HG03039 (cell line): Measurements from ENCODE around the gene TRIM74.
"Not testable (repeated sequence)": the region's sequence is repeated elsewhere in the genome, so short reads cannot be mapped to it uniquely, and the experiment has no call there.

Source experiments
- ATAC-seq: cut with Tn5 transposase; IDR thresholded peaks from one replicate; pipeline ENCODE4 v1.9.1; 2021; ENCODE audit warnings: mild to moderate bottlenecking, moderate library complexity; ENCODE audit not compliant: unreplicated experiment

The TRIM74 gene

GRCh38 chr7:72960029-72960428 lies 9.2 kb downstream of the TRIM74 start:
- not testable (repeated sequence) for ATAC-seq

- peak; percentile 80 for ATAC-seq
These were observed 14.6 kb downstream of the TRIM74 start for GRCh38 chr7:72954563-72955198.

DNA sequence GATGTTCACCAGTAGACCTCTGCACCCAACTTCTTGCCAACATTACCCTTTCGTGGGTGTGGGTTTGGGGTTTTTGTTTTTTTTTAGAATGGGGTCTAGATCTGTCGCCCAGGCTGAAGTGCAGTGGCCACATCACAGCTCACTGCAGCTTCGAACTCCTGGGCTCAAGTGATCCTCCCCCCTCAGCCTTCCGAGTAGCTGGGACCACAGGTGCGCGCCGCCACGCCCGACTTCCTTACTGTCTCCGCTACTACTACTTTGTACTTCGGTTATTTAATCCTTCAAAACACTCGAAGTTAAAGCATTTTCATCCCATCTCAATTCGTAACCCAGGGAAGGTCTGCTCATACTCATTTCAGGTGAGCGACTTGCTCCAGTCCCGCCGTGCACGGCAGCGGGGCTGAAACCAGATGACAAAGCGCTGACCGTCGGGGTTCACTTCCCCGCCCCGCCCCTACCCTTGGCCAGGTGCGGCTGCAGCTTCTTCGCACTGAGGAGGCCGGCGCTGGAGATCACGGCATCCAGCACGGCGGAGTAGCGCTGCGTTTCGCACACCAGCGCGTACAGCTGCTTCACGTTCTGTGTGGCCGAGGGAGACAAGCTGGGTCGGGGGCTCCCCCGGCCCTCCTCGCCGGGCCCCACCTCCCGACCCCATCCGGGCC lies 15.2 kb downstream of the TRIM74 start:
- ATAC-seq, result peak; percentile 34

GRCh38 chr7:72950432-72950831 lies 18.8 kb downstream of the TRIM74 start:
- not testable (repeated sequence) for ATAC-seq

DNA sequence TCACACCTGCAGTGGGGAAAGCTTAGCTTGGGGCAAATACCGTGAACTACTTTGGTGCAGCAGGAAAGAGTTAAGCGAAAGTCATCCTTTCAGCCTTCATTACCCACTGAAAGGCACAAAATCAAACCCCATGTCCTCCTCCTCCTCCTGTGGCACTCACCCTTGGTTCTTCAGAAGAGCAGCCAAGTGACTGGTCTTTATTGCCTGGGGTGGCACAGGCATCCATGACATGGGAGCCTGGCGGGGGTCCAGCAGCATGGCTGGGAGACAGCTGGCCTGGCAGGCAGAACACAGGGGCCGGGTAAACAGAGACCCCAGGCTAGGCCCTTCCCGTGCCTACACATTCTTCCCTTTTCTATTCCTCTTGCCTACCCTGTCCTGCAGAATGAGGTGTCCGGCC lies 19.6 kb downstream of the TRIM74 start:
- not testable (repeated sequence) for ATAC-seq

DNA sequence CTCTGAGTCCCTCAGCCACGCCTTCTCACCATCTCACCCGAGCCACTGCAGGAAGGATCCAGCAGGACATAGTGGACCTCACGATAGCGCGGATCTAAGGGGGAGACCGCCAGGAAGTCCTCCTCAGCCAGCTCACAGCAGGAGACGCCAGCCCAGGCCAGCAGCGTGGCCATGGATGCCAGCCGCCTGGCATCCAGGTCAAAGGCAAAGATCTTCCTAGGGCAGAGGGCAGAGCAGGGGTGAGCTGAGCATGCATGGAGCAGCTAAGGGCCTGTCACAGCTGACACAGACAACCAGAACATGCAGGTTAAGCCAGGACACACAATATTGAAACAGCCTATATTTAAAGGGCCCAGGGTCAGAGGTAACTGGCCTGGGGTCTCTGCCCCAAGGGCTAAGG lies 20.0 kb downstream of the TRIM74 start:
- not testable (repeated sequence) for ATAC-seq

DNA sequence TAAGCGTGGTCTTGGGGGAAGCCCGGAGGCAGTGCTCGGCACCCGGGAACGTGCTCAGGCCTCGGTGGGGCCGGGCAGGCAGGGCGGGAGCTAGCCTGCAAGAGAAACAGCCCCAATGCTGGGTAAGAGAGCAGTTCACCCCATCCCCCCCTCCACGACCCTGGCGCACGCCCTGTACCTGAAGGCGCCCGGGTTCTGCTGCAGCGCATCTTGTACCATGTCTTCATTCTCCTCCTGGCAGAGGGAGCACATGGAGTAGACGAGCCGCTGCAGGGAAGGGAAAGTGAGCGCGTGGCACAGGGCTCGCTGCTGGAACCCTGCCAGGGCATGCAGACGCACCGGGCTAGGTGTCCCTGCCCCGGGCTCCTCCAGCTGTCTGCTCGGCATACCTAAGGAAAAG lies 20.6 kb downstream of the TRIM74 start:
- ATAC-seq, result not testable (repeated sequence)

DNA sequence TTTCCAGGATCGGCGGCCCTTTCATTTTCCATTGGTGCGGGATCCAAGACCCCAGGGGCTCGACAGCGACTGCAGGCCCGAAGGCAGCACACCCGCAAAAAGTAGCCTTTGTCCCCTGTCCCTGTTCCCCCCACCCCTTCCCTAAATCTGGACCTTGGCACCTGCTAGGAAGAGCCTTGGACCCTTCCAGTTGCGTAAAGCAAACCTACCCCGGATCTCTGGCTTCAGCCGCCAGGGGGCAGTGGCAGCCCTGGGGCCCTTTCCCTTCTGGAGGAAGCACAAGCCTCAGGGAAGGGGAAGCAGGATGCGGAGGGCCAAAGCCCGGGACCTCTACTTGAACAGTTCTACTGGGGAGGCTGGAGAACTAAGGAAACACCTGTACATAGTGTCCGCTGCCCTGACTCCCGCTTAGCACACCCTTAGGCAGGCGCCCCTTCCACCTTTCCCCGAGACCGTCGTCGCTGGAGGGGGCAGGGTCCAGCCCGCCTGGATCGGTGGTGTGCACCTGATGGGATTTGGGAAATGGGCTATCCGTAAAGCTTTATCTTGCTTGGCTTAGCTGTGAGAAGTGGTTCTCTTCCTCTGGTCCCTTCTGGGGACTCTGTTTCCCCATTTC lies 23.0 kb downstream of the TRIM74 start:
- not testable (repeated sequence) for ATAC-seq

GRCh38 chr7:72945597-72945996 lies 23.7 kb downstream of the TRIM74 start:
- ATAC-seq, result not testable (repeated sequence)

DNA sequence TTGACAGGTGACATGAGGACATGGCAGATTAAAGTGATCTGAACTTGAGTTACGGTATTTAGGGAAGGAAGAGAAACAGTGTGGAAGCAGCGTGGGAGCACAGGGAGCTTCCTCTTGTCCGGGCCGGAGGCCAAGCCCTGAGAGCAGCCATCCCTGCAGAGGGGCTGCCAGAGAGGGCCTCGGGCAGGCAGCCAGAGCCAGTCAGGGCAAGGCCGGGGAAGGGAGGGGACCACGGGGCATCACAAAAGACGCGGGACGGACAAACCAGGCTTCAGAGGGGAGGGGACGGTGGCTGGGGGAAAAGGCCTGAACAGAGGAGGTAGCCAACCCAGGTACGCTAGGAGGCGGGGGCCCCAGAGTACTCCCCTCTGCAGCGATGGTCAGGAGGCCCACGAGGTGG lies 24.3 kb downstream of the TRIM74 start:
- ATAC-seq, result not testable (repeated sequence)

DNA sequence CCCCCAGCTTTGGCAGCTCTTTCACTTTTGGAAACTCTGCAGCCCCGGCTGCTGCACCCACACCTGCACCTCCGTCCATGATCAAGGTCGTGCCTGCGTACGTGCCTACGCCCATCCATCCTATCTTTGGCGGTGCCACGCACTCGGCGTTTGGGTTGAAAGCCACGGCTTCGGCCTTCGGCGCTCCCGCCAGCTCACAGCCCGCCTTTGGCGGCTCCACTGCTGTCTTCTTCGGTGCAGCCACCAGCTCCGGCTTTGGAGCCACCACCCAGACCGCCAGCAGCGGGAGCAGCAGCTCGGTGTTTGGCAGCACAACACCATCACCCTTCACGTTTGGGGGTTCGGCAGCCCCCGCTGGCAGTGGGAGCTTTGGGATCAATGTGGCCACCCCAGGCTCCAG lies 26.3 kb downstream of the TRIM74 start:
- not testable (repeated sequence) for ATAC-seq

GRCh38 chr7:72942022-72942705 lies 27.1 kb downstream of the TRIM74 start:
- ATAC-seq, result not testable (repeated sequence)

GRCh38 chr7:72928216-72928615 lies 41.0 kb downstream of the TRIM74 start:
- ATAC-seq, result not testable (repeated sequence)

- ATAC-seq, result not testable (repeated sequence)
These were observed 41.5 kb downstream of the TRIM74 start for GRCh38 chr7:72927791-72928190.

GRCh38 chr7:72925546-72926120 lies 43.6 kb downstream of the TRIM74 start:
- no peak for ATAC-seq

DNA sequence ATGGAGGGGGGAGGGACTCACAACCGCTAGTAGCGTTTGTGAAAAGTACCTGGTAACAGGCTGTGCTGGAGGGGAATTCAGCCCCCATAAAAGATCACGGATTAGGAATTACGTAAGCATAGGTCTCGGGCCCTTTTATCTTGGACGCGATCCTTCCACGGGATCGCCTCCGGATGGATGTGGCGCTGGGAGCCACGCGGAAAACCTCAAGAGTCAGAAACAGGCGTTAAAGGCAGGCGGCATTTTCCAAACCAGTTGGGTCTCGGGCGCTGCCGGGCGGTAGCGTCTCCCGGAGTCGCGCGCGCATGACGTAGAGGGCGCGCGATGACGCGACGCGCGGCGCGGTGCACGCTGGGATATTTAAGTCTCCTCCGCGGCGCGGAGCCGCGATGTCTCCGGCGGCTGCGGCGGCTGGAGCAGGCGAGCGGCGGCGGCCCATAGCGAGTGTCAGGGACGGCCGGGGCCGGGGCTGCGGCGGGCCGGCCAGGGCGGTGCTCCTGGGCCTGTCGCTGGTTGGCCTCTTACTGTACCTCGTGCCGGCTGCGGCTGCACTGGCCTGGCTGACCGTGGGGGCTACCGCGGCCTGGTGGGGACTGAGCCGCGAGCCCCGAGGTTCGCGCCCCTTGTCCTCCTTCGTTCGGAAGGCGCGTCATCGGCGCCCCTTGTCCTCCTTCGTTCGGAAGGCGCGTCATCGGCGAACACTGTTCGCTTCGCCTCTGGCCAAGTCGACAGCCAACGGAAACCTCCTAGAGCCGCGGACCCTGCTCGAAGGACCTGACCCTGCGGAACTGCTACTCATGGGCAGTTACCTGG lies 44.3 kb downstream of the TRIM74 start, which contains the start of gene POM121:
Gene POM121 (plus strand): TSS at position 363 of the 813 bp plus-strand sequence. CDS start 27 bp downstream, at position 390.
- peak; percentile 86 for ATAC-seq

DNA sequence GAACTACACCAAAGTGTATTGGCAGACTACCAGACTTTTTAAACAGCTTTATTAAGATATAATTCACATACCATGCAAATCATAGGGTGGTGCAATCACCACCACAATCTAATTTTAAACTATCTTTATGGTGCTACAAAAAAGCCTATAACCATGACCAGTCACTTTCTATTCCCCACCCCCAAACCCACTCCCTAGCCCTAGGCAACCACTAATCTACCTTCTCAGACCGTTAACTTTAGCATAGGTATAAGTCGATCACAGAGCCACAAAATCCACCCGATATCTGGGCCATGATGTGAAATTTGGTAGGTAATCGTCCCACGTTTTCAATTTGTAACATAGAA lies 44.9 kb downstream of the TRIM74 start:
- peak; percentile 2 for ATAC-seq

DNA sequence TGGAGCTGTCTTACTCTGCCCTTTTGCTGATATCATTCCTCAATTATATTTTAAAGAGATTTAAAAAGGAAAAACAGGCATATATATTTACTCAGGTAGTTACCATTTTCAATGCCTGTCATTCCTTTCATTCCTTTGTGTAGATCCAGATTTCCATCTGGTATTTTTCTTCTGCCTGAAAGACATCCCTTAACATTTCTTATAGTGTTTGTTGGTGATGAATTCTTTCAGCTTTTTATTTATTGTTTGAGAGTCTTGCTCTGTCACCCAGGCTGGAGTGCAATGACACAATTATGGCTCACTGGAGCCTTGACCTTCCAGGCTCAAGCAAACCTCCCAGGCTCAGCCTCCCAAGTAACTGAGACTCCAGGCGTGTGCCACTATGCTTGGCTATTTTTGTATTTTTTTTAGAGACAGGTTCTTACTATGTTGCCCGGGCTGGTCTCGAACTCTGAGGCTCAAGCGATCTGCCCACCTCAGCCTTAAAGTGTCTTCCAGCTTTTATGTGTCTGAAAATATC lies 50.0 kb downstream of the TRIM74 start:
- ATAC-seq, result no peak

- peak; percentile 68 for ATAC-seq
These were observed 54.3 kb downstream of the TRIM74 start for GRCh38 chr7:72914756-72915525.
